GM21515 (cell line): ENCODE results near the gene MT1H.
"Not testable (repeated sequence)": the region's sequence is repeated elsewhere in the genome, so short reads cannot be mapped to it uniquely, and the experiment has no call there.

ENCODE experiments used
- ATAC-seq: cut with Tn5 transposase; IDR thresholded peaks from one replicate; pipeline ENCODE4 v1.9.1; 2021; ENCODE audit not compliant: unreplicated experiment

Gene MT1H

DNA sequence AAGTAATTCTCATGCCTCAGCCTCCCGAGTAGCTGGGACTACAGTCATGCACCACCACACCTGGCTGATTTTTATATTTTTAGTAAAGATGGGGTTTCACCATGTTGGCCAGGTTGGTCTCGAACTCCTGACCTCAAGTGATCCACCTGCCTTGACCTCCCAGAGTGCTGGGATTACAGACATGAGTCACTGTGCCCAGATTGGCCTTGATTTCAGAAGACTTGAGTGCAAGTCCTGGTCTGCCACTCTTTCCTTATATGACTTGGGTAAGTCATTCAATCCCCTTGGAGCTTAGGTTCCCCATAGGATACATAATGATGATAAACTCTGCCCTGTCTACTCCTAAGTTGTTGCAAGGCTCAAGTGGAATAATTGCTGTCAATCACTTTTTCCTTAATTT, 47.9 kb downstream of the MT1H start:
- not testable (repeated sequence) for ATAC-seq
